CD4-positive, CD25-positive, alpha-beta regulatory T cell (primary cell): Measurements from ENCODE around the gene CNNM3. TPM values are rescaled to one million over a fixed set of nuclear protein-coding genes. Genes with fewer than 3 reads are reported as not detected.

Experiments used
- ATAC-seq, 2 donors: fragments of 150-1000 bp; cut with Tn5 transposase; one replicate each; pipeline ENCODE4 v1.10.0; 2021; ENCODE audit warnings: low read depth in 2 of 2, moderate number of reproducible peaks in 2 of 2, moderate library complexity in 1 of 2
- DNase-seq, 3 donors: peaks; one replicate each; pipeline versions ENCODE4 v3.0.0 to v3.0.0-alpha.2; 2012 to 2022; ENCODE audit warnings: mixed read lengths in 1 of 3
- H3K27ac ChIP-seq: one replicate; pipeline ENCODE4 v1.7.0; 2013; ENCODE audit warnings: mild to moderate bottlenecking, low read length; ENCODE audit not compliant: insufficient read depth, poor library complexity, severe bottlenecking
- H3K27me3 ChIP-seq: one replicate; pipeline ENCODE4 v1.7.0; 2013; ENCODE audit warnings: low read length; ENCODE audit not compliant: control insufficient read depth, insufficient read depth
- H3K36me3 ChIP-seq: one replicate; pipeline ENCODE4 v1.7.0; 2013; ENCODE audit warnings: mild to moderate bottlenecking, low read length, moderate library complexity; ENCODE audit not compliant: control insufficient read depth, insufficient read depth
- H3K4me1 ChIP-seq: 2 replicates; pipeline ENCODE4 v1.7.0; 2013; ENCODE audit warnings: mild to moderate bottlenecking, low read length; ENCODE audit not compliant: insufficient read depth, control insufficient read depth, poor library complexity, severe bottlenecking
- H3K4me3 ChIP-seq: one replicate; pipeline ENCODE4 v1.7.0; 2013; ENCODE audit warnings: low read depth, mild to moderate bottlenecking, low read length, moderate library complexity
- H3K9me3 ChIP-seq, 2 experiments: 1 replicate in 1 of 2; 2 replicates in 1 of 2; pipeline ENCODE4 v1.7.0; 2013; ENCODE audit warnings: low read length in 2 of 2, mild to moderate bottlenecking in 1 of 2, moderate library complexity in 1 of 2; ENCODE audit not compliant: control insufficient read depth in 2 of 2
- H3K27ac Mint-ChIP-seq, 3 donors: one replicate each; pipeline ENCODE4 v1.8.0; 2020 to 2022; ENCODE audit warnings: mild to moderate bottlenecking in 3 of 3, mixed read lengths in 3 of 3, moderate library complexity in 2 of 3
- H3K27me3 Mint-ChIP-seq: one replicate; pipeline ENCODE4 v1.8.0; 2022; ENCODE audit warnings: mild to moderate bottlenecking, mixed read lengths
- H3K36me3 Mint-ChIP-seq: one replicate; pipeline ENCODE4 v1.8.0; 2020; ENCODE audit warnings: mixed read lengths
- H3K4me1 Mint-ChIP-seq, 4 donors: one replicate each; pipeline ENCODE4 v1.8.0; 2020 to 2022; ENCODE audit warnings: mixed read lengths in 4 of 4, mild to moderate bottlenecking in 1 of 4
- H3K4me3 Mint-ChIP-seq, 4 donors: one replicate each; pipeline ENCODE4 v1.8.0; 2020 to 2022; ENCODE audit warnings: mild to moderate bottlenecking in 4 of 4, mixed read lengths in 4 of 4, moderate library complexity in 3 of 4
- H3K9me3 Mint-ChIP-seq, 7 donors: one replicate each; pipeline ENCODE4 v1.8.0; 2020 to 2022; ENCODE audit warnings: mixed read lengths in 7 of 7, mild to moderate bottlenecking in 3 of 7, moderate library complexity in 2 of 7
- polyA plus RNA-seq, 4 donors: library from polyadenylated mRNA; unstranded; fragments of 300-500 nt; fragmentation: Illumina TruSeq; gene quantifications; one replicate each; pipeline ENCODE4 v1.2.3, GENCODE V29; 2021
- total RNA-seq: library from RNA; stranded (reverse); gene quantifications from one replicate; pipeline ENCODE4 v1.2.3, GENCODE V29; 2022

CNNM3 gene
- total and polyA plus RNA-seq, 5 donors from 2014 or later: 4.9 to 33.1 (median 10.3) TPM

DNA sequence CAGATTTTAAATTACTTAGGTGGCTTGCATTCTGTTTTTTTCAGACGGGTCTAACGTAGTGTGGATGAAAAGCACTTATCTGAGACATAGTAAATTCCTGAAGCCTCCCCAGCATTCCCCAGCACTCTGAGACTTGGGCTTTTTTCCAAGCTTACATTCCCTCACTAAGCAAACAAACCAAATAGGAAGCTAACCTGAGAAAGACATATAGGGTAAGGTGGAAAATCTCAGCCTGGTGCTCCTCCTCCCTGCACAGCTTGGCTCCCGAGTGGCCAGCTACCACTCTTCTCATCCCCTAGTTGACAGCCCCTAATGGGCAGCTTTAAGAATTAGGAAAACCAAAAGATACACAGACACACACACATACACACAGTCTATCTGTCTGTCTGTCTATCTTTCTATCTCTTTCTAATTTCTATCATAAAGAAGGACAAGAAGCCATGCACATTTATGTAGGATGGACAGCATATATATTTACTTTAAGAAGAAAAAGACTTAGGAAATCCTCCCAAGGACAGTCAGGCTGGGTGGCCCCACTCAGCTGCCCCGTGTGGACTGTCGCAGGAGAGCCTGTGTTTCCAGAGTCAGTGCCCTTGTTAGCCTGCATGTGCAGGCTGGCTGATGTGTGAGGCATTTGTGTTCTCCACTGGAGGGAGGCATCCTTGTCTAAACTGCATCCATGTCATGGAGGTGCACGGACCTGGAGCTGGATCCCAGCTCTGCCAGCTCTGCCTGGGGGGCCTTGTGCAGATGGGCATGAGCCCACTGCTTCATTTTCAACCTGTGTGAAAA, 8.2 kb downstream of the CNNM3 start:
- Histone ChIP-seq H3K4me1 (peaks cover 24% of the 10 kb centered on the region), H3K36me3 (peaks cover 65% of the 10 kb centered on the region), H3K9me3 (no peaks in the 10 kb centered on the region), H3K4me3 (no peak overlapping the region), H3K27ac (no peak overlapping the region), H3K27me3 (no peaks in the 10 kb centered on the region)
- Mint-ChIP-seq H3K36me3 (peaks cover 22% of the 10 kb centered on the region), H3K27me3 (no peaks in the 10 kb centered on the region), H3K4me1 (peaks cover 12 to 42% (median 32%) of the 10 kb centered on the region in 4 donors), H3K4me3 (peak overlapping the region in 1 of 4 donors; percentile 27), H3K9me3 (no peaks in the 10 kb centered on the region), H3K27ac (peak overlapping the region in 2 of 3 donors; percentile 35 to 82)
- no peak for DNase-seq
- ATAC-seq: no peak

DNA sequence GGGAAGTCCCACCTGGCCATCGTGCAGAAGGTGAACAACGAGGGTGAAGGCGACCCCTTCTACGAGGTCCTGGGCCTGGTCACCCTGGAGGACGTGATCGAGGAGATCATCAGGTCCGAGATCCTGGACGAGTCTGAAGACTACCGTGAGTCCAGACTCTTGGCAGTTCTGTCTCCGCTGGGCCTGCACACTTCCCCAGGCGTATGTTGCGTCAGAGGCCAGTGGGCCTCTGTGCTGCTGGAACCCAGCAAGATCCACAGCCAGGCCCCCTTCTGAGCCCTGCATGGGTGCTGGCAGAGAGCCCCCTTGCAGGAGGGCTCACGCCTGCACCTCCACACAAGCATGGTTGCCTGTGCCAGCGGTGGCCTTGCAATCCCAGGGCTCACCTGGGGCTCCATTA, 9.0 kb downstream of the CNNM3 start:
- Mint-ChIP-seq H3K9me3 (no peaks in the 10 kb centered on the region), H3K27me3 (no peaks in the 10 kb centered on the region), H3K36me3 (peaks cover 26% of the 10 kb centered on the region), H3K4me1 (peaks cover 5 to 36% (median 28%) of the 10 kb centered on the region in 4 donors), H3K27ac (no peak overlapping the region), H3K4me3 (no peak overlapping the region)
- Histone ChIP-seq H3K36me3 (peaks cover 72% of the 10 kb centered on the region), H3K9me3 (no peaks in the 10 kb centered on the region), H3K4me3 (no peak overlapping the region), H3K27ac (no peak overlapping the region), H3K27me3 (no peaks in the 10 kb centered on the region), H3K4me1 (peaks cover 17% of the 10 kb centered on the region)
- no peak for DNase-seq
- ATAC-seq: no peak

DNA sequence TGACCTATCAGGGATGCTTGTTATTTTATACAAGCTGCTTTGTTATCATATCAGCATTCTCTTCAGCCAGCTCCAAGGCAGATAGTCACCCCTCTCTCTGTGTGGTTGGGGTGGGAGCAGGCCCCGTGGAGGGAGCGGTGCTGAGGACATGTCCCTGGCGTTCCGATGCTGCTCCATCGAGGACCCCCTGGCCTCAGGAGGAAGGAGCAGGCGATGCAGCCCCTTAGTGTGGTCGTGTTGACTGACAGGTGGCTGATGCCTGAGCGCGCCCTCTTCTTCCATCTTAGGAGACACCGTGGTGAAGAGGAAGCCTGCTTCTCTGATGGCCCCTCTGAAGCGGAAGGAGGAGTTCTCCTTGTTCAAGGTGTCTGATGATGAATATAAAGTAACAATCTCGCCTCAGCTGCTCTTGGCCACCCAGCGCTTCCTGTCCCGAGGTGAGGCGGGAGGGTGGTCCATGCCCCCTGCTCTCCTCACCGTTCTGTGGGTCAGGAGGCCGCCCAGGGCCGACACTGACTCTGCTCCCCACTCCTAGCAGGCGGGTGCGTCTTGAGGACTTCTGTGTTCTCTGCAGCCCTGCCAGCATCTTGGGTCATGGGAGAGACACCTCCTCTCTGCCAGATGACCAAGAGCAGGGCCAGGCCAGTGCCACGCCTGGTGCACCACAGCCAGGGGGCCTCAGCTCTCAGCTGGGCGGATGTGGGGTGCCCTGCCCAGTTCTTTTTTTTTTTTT, 10.6 kb downstream of the CNNM3 start:
- H3K36me3 ChIP-seq: peaks cover 84% of the 10 kb centered on the region

DNA sequence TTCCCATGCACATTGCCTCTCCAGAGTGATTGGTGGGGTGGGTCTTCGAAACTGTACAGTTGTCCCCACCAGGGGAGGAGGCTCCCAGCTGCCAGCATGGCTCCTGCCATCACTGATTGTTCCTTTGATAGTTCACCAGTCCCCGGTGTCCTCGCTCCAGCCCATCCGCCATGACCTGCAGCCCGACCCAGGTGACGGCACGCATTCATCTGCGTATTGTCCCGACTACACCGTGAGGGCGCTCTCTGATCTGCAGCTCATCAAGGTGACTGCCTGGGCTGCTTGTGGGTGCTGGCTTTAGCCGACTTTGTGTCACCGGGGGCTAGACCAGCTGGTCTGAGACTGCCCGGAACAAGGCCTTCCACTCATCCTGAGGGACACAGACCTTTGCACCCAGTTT, 12.4 kb downstream of the CNNM3 start:
- no peak overlapping the region for H3K27ac Mint-ChIP-seq
- no peak for ATAC-seq

More for the DNA sequence above, 10.6 kb downstream of the CNNM3 start:
- Mint-ChIP-seq H3K4me1 (peaks cover 0 to 24% (median 13%) of the 10 kb centered on the region in 4 donors), H3K27ac (peak overlapping the region in 1 of 3 donors; percentile 46), H3K27me3 (no peaks in the 10 kb centered on the region), H3K4me3 (no peak overlapping the region), H3K36me3 (peaks cover 38% of the 10 kb centered on the region), H3K9me3 (no peaks in the 10 kb centered on the region)
- Histone ChIP-seq H3K27me3 (no peaks in the 10 kb centered on the region), H3K9me3 (no peaks in the 10 kb centered on the region), H3K4me1 (peaks cover 1% of the 10 kb centered on the region), H3K27ac (no peak overlapping the region), H3K4me3 (no peak overlapping the region)
- ATAC-seq (no peak), DNase-seq (no peak)

DNA sequence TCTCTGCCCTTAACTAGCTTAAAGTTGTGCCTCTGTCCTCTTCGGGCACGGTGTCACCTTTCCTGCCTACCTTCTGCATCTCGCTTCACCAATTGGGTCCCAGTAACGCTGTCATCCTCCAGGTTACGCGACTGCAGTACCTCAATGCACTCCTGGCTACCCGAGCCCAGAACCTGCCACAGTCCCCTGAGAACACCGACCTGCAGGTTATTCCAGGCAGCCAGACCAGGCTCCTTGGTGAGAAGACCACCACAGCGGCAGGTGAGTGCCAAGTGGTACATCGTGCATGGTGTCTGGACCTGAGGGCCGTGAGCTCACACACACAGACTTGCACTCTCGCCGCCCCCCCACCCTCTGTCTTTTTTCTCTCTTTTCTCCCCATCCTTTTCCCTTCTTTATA, 12.8 kb downstream of the CNNM3 start:
- Mint-ChIP-seq H3K27ac (no peak overlapping the region), H3K36me3 (peaks cover 49% of the 10 kb centered on the region), H3K4me3 (no peak overlapping the region), H3K4me1 (peaks cover 0 to 9% (median 5%) of the 10 kb centered on the region in 4 donors), H3K27me3 (no peaks in the 10 kb centered on the region), H3K9me3 (no peaks in the 10 kb centered on the region)
- Histone ChIP-seq H3K4me1 (no peaks in the 10 kb centered on the region), H3K27me3 (no peaks in the 10 kb centered on the region), H3K9me3 (no peaks in the 10 kb centered on the region), H3K27ac (no peak overlapping the region), H3K4me3 (no peak overlapping the region), H3K36me3 (peaks cover 91% of the 10 kb centered on the region)
- DNase-seq (no peak), ATAC-seq (no peak)

More for the DNA sequence above, 12.4 kb downstream of the CNNM3 start:
- Histone ChIP-seq H3K4me1 (no peaks in the 10 kb centered on the region), H3K27ac (no peak overlapping the region), H3K27me3 (no peaks in the 10 kb centered on the region), H3K36me3 (peaks cover 91% of the 10 kb centered on the region), H3K9me3 (no peaks in the 10 kb centered on the region), H3K4me3 (no peak overlapping the region)
- DNase-seq: no peak
- Mint-ChIP-seq H3K36me3 (peaks cover 47% of the 10 kb centered on the region), H3K4me3 (peak overlapping the region in 1 of 4 donors; percentile 27), H3K9me3 (no peaks in the 10 kb centered on the region), H3K27me3 (no peaks in the 10 kb centered on the region), H3K4me1 (peaks cover 0 to 12% (median 6%) of the 10 kb centered on the region in 4 donors)

DNA sequence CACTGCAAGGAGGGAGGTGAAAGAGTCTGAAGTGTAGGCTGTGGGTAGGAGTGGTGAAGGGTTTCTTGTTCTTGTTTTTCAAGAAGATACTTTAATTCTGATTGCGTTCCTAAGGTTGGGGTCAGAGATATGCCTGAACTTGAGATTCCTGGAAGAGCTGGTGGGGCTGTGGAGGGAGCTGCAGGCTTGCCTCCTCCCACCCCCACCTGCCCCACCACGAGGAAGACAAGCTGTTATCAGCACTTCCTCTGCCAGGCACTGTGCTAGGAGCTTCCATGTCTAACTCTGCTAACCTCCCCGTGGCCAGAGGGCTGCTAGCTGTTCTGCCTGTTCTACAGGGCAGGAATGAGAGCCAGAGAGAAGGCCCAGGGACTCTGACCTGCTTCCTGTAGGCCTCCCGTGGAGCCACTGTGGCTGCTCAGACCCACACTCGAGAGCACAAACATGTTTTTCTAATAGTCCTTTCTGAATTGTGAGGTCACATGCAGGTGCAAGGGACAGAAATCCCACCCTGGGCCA, 14.0 kb downstream of the CNNM3 start:
- no peak for ATAC-seq
- no peak overlapping the region for H3K4me3 ChIP-seq
- Mint-ChIP-seq H3K27ac (peak overlapping the region in 1 of 3 donors; percentile 72), H3K36me3 (peaks cover 46% of the 10 kb centered on the region), H3K27me3 (no peaks in the 10 kb centered on the region), H3K4me3 (no peak overlapping the region), H3K9me3 (no peaks in the 10 kb centered on the region), H3K4me1 (peaks cover 0 to 7% (median 3%) of the 10 kb centered on the region in 4 donors)
- peaks cover 81% of the 10 kb centered on the region for H3K36me3 ChIP-seq
- H3K27ac ChIP-seq: no peak overlapping the region
- no peaks in the 10 kb centered on the region for H3K27me3 ChIP-seq
- no peak for DNase-seq
- no peaks in the 10 kb centered on the region for H3K9me3 ChIP-seq
- H3K4me1 ChIP-seq: no peaks in the 10 kb centered on the region

DNA sequence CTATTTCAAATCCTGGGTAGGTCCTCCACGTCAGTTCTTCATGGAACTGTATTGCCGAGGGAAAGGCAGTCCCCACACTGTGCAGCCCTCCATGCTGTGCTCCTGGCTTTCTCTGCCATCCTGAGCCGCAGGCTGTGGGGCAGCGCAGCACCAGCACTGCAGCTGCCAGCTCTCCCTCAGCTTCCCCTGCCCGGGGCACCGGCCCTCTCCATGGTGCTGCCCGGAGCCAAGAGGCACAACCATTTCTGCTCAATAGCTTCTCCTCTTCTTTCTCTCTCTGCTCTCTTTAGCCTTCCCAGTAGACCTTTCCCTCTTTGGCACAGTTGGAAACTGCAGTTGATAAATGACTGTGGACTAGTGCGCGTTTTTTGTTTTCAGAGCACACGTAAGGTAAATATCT, 15.6 kb downstream of the CNNM3 start:
- no peak for ATAC-seq
- peaks cover 66% of the 10 kb centered on the region for H3K36me3 ChIP-seq
- Mint-ChIP-seq H3K27me3 (no peaks in the 10 kb centered on the region), H3K27ac (peak overlapping the region in 1 of 3 donors; percentile 55), H3K4me3 (no peak overlapping the region), H3K4me1 (peaks cover 0 to 7% (median 3%) of the 10 kb centered on the region in 4 donors), H3K36me3 (peaks cover 43% of the 10 kb centered on the region), H3K9me3 (no peaks in the 10 kb centered on the region)
- H3K27ac ChIP-seq: no peak overlapping the region
- DNase-seq: no peak
- H3K4me1 ChIP-seq: no peaks in the 10 kb centered on the region
- H3K4me3 ChIP-seq: no peak overlapping the region
- no peaks in the 10 kb centered on the region for H3K27me3 ChIP-seq
- H3K9me3 ChIP-seq: no peaks in the 10 kb centered on the region
